GM19025 (cell line): ENCODE results near the gene CRY2.
"Not testable (repeated sequence)": the region's sequence is repeated elsewhere in the genome, so short reads cannot be mapped to it uniquely, and the experiment has no call there.

Source experiments
- ATAC-seq: cut with Tn5 transposase; IDR thresholded peaks from one replicate; pipeline ENCODE4 v1.9.1; 2021; ENCODE audit warnings: mild to moderate bottlenecking, low read depth, moderate library complexity; ENCODE audit not compliant: unreplicated experiment

CRY2 gene

GRCh38 chr11:45896422-45896984 lies 49.2 kb downstream of the CRY2 start:
- ATAC-seq = no peak

- no peak for ATAC-seq
Measured at GRCh38 chr11:45897556-45897955, 50.3 kb downstream of the CRY2 start.

DNA sequence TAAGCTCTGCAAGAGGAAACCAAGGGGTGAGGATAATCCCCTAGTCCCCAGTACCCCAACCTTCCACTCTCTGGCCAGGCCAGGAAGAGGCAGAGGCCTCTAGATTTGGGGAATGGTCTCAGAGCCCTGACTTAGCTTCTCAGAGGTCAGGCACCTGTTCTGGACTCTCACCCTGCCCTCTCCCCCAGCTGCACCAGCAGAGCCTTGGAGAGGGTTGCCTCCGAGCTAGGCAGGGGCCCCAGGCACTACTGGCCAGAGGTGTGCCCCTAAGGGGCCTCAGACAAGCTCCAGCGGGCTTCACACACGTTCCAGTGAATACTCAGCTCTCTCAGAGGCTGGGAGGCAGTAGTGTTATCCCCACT lies 51.8 kb downstream of the CRY2 start:
- no peak for ATAC-seq

DNA sequence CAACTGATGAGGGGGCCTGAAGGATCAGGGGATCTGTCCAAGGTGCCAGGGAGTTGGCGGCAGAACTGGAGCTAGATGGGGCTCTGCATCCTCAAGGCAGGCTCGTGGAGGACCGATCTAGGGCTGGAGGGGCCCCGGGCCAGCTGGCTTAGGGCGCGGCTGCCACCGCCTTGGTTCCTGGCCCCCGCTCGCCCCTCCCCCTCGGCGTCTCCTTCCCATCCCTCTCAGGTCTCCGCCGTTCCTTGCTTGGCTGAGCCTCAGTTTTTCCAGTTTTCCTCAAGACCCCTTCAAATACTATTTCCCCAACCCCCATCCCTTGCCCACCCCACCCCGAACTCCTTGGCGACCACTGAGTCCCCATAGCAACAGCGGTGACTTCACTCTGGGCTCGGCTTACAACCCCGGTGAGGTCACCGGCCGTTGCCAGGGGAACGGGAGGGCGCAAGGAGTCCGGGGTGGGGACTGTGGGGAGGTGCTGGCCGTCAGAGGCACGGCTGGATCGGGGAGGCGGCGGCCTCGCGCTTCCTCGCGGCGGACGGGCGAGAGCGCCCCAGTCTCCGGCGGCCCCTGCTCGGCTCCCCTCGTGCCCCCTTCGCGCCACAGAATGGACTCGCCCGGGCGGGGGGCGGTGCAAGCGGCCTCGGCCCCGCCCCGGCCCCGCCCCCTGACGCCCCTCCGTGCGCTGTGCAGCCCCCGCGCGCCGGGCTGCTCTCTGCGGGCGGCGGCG lies 52.3 kb downstream of the CRY2 start:
- ATAC-seq = peak; percentile 74

DNA sequence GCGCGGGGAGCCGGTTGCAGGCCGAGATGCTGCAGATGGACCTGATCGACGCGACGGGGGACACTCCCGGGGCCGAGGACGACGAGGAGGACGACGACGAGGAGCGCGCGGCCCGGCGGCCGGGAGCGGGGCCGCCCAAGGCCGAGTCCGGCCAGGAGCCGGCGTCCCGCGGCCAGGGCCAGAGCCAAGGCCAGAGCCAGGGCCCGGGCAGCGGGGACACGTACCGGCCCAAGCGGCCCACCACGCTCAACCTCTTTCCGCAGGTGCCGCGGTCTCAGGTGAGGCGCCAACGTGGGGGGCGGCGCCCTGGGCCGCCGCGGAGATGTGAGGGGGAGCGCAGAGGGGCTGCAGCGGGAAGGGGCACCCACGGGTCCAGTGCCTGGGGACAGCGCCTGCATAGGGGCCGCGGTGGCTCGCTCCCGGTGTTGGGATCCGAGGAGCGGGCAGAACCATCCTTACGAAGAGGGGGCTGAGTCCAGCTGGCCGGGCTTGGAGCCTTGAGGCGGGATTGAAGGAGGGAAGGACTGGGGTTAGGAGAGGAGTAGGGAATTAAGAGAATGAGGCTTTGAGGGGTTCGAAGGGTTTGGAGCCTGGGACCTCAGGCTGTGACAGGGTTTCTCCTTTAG lies 53.0 kb downstream of the CRY2 start:
- ATAC-seq = not testable (repeated sequence)

DNA sequence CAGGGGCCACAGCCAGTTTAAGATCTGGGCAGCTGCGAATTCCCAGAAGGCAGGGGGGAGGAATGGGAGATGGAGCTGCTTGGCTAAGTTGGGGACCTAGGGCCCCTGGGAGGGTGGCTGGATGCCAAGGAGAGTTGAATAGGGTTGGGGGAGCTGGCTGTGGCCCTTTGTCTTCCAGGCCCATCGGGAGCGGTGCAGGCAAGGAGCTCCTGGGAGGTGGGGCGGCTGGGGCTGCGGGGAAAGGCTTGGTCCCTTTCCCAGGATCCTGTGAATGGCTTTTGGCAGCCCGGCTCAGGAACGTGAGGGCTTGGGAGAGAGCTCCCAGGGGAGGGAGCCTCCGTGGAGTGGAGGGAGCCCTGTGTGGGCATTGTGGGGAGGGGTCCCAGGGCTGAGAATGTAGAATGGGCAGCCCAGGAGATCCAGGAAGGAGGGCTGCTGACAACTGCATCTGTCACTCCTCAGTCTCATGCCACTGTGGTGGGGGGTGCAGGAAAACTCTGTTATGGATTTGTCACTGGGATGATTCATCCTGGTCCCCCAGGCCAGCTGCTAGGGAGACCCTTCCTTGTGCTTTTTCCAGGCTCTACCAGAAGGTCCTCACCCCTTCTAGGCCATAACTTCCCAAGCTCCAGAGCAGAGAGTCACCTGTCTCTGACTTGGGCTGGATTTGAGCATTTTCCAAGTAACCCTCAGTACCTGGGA lies 53.8 kb downstream of the CRY2 start:
- no peak for ATAC-seq

DNA sequence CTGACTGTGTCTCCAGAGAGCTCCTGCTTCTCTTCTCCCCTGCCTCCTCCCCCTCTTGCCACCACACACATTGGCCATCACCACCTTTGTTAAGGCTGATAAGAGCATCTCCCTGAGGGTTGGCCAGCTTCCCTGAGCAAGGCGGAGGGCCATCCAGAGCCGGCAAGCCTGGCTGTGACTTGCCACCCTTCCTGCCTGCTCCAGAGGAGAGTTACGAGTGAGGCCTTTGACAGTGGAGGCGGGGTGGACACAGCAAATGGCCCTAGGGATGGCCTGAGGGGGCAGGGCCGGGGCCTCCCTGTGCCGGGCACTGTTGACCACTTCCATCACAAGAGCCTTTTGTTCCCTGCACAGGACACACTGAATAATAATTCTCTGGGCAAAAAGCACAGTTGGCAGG lies 54.4 kb downstream of the CRY2 start:
- ATAC-seq = no peak

DNA sequence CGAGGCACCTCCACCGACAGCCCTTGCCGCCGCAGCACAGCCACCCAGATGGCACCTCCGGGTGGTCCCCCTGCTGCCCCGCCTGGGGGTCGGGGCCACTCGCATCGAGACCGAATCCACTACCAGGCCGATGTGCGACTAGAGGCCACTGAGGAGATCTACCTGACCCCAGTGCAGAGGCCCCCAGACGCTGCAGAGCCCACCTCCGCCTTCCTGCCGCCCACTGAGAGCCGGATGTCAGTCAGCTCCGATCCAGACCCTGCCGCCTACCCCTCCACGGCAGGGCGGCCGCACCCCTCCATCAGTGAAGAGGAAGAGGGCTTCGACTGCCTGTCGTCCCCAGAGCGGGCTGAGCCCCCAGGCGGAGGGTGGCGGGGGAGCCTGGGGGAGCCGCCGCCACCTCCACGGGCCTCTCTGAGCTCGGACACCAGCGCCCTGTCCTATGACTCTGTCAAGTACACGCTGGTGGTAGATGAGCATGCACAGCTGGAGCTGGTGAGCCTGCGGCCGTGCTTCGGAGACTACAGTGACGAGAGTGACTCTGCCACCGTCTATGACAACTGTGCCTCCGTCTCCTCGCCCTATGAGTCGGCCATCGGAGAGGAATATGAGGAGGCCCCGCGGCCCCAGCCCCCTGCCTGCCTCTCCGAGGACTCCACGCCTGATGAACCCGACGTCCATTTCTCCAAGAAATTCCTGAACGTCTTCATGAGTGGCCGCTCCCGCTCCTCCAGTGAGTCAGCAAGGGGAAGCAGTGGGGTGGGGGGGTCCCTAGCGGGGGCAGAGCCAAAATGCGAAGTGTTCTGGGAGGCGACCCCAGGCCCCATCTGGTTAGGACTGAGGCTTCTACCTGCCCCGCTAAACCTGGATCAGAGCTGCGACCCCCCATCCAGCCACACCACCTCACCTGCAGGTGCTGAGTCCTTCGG lies 55.4 kb downstream of the CRY2 start:
- ATAC-seq = no peak

GRCh38 chr11:45904309-45904915 lies 57.1 kb downstream of the CRY2 start:
- no peak for ATAC-seq

DNA sequence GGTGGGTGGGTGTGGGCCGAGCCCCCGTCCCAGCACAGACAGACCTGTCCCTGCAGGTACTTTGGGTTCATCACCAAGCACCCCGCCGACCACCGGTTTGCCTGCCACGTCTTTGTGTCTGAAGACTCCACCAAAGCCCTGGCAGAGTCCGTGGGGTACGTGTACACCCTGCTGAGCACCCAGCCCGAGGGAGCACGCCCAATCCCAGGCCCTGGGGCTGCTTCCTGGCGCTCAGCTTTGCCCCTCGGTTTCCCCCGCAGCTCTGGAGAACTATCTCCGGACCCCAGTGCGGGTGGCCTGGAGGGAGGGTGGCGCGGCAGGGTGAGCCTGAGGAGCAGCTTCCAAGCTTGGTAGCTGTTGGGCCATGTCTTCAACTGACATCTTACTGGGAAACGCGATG lies 57.8 kb downstream of the CRY2 start:
- ATAC-seq = no peak

DNA sequence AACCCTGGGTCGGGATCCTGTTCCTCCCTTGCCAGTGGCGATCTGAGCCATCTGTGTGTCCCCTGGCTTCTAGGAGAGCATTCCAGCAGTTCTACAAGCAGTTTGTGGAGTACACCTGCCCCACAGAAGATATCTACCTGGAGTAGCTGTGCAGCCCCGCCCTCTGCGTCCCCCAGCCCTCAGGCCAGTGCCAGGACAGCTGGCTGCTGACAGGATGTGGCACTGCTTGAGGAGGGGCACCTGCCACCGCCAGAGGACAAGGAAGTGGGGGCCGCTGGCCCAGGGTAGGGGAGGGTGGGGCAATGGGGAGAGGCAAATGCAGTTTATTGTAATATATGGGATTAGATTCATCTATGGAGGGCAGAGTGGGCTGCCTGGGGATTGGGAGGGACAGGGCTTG lies 58.3 kb downstream of the CRY2 start:
- ATAC-seq = not testable (repeated sequence)

DNA sequence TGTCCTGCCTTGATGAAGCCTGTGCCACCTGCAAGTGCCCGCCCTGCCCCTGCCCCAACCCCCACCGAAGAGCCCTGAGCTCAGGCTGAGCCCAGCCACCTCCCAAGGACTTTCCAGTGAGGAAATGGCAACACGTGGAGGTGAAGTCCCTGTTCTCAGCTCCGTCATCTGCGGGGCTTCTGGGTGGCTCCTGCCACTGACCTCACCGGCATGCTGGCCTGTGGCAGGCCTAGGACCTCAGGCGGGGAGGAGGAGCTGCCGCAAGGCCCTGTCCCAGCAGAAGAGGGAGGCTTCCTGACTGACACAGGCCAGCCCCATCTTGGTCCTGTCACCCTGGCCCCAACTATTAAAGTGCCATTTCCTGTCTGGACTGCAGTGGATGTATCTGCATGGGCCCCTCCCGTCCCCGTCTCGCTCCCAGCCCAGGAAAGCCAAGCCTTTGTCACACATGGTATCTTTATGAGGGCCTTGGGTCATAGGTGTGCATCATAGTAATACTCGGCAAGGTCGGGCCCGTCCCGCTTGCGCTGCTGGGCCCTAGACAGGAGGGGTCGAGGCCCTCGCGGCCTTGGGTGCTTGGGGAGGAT lies 58.9 kb downstream of the CRY2 start:
- ATAC-seq = no peak

GRCh38 chr11:45906965-45907611 lies 59.8 kb downstream of the CRY2 start, which contains the start of gene FREY1:
TSS of gene FREY1 (minus strand) at chr11:45907271. CDS start at chr11:45907245, 26 bp downstream.
- ATAC-seq = no peak

DNA sequence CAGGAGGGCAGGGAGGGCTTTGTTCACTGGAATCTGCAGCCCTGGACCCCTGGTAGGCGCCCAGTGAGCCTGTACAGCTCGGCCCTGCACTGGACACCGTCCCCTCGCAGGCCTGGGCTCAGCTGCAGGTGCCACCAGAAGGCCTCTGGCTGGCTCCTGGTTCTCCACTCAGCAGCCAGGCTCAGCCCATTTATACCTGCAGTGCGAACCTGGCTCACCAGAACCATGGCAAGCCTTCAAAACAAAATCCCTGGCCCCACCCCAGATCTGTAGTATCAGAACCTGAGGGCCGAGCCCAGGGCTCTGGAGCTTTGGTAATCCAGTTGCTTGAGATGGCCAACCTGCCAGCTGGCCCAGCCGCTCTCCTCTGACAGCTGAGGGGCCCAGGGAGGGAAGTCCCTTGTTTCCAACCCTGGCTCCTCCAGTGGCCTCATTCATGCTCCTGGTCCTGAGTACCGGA lies 60.7 kb downstream of the CRY2 start:
- no peak for ATAC-seq

GRCh38 chr11:45909594-45910475 lies 62.6 kb downstream of the CRY2 start:
- ATAC-seq = no peak

DNA sequence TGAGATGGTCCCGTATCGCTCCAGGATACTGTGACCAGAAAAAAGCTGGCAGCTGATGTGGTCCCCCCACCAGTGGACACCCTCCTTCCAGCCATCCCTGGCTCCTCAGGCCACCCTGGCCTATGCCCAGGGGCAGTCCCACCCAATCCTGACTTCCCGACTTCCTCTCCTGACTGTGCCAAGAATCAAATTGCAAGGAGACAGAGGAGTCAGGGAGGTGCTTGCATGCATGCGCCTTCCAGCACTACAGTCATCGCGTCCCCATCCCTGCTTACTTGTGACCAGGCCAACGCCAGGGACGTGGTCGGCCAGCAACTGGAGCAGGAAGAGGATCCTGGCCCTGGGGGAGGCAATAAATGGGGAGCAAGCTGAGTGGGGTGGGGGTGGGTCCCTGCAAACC lies 63.3 kb downstream of the CRY2 start:
- ATAC-seq = no peak

- no peak for ATAC-seq
Measured at GRCh38 chr11:45913514-45913913, 66.2 kb downstream of the CRY2 start.
